Stimulated activated CD4-positive, alpha-beta T cell treated with anti-CD3 and anti-CD28 coated beads, Interleukin-12 subunit alpha, Interleukin-12 subunit beta, amount 100 ng/mL, for 24 hours (primary cell): ENCODE data around the gene NPAS3.
"Not testable (repeated sequence)": the region's sequence is repeated elsewhere in the genome, so short reads cannot be mapped to it uniquely, and the experiment has no call there.

Experiments
- DNase-seq, 2 experiments: peaks; one replicate each; pipeline ENCODE4 v3.0.0-alpha.2; 2020; ENCODE audit warnings: low read depth in 2 of 2

The NPAS3 gene

DNA sequence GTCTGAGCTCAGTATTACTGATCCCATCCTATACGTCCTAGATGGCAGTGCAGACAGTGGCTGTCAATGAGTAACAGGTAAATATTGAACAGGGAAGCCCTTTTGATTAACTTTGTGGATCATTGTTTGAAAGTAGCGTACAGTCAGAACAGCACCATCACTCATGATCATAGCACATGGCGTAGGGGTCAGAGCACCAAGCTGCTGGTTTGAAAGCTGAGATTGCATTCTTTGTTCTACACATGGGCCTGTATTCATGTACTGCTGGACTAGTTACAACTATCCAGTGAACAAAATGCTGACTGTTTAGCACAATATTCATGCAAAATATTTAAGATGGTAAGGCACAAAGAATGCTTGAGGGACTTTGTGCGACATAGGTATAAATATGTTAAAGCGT, 131.8 kb downstream of the NPAS3 start:
- no peak for DNase-seq

- no peak for DNase-seq
Measured at GRCh38 chr14:33073023-33073422, 134.3 kb downstream of the NPAS3 start.

GRCh38 chr14:33081259-33081658, 142.6 kb downstream of the NPAS3 start:
- no peak for DNase-seq

GRCh38 chr14:33085799-33086198, 147.1 kb downstream of the NPAS3 start:
- no peak for DNase-seq

DNA sequence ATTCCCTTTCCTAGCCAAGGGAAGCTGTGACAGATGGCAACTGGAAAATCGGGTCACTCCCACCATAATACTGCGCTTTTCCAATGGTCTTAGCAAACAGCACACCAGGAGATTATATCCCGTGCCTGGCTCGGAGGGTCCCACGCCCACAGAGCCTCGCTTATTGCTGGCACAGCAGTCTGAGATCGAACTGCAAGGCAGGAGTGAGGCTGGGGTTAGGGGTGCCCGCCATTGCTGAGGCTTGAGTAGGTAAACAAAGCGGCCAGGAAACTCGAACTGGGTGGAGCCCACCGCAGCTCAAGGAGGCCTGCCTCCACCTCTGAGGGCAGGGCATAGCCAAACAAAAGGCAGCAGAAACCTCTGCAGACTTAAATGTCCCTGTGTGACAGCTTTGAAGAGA, 149.6 kb downstream of the NPAS3 start:
- DNase-seq: not testable (repeated sequence)

DNA sequence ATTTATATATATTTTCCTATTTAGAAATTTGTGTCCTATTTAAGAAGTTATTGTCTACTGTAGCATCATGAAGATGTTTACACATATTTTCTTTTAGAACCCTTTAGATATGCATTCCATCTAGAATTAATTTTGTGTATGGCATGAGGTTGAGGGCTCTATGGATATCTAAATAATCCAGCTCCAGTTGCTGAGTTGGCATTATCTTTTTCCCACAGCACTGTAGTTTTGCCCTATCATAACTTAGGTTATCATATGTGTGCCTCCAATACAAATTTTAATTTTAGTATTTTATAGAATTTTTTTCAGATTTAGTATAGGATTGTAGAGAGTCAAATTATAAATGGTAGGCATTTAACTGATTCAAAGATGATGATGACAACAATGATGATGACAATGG, 159.3 kb downstream of the NPAS3 start:
- DNase-seq: no peak

DNA sequence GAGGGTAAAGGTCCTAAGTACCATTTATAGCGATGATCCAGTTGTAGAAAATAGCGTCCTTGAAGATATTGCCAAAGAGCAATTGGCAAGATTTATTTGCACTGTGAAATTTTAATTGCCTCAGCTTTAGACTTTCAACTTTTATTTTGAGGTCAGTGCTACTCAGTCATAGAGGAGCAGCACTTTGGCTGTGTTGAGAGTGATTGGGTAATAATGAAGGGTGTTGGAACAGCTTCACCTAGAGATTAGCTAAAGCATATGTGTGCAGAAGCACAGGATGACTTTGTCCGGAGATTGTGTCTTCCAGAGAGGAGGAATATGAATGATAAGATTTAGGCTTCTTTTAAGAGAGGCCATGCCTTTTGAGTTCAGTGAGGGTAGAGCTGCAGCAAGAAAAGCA, 164.8 kb downstream of the NPAS3 start:
- DNase-seq: no peak

DNA sequence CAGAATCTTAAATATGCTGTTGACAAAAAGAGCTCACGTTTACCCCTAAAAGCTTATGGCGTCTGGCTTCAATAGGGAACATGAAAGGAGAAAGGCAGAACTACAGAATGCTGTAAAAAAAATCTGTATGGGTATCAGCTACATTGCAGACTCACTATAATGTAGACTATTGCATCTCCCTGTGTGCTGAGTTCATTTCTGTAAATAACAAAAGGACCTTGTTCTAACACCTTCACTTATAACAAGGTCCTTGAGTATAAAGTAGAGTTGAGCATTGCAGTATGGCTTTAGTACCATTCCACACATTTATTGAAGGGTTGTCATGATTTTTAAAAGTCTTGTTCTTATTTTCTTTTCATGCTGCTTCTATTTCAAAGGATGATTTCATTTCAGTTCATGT, 165.3 kb downstream of the NPAS3 start:
- DNase-seq: no peak

GRCh38 chr14:33110737-33111443, 172.2 kb downstream of the NPAS3 start:
- no peak for DNase-seq

GRCh38 chr14:33114331-33114730, 175.7 kb downstream of the NPAS3 start:
- DNase-seq: no peak

GRCh38 chr14:33118668-33119067, 180.0 kb downstream of the NPAS3 start:
- no peak for DNase-seq

DNA sequence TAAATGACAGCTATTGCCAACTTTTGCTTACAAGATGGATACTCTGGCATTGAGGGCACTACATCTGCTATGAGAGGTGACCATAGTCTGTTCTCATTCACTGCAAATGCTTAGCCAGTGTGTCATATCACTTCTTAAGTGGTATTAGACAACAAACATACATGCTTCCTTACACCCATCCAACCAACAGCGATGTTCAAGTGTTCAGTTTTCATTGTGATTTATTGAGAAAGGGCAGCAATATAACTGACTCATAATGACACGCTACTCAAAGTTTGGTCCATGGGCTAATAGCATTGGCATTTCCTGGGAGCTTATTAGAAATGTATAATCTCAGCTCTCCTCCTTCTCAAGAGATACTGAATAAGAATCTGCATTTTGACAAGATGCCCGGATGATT, 181.7 kb downstream of the NPAS3 start:
- DNase-seq: no peak

GRCh38 chr14:33120966-33121365, 182.3 kb downstream of the NPAS3 start:
- no peak for DNase-seq

- no peak for DNase-seq
Measured at GRCh38 chr14:33123281-33123680, 184.6 kb downstream of the NPAS3 start.

GRCh38 chr14:33126433-33126832, 187.8 kb downstream of the NPAS3 start:
- no peak for DNase-seq

- DNase-seq: no peak
Measured at GRCh38 chr14:33127531-33127930, 188.9 kb downstream of the NPAS3 start.

DNA sequence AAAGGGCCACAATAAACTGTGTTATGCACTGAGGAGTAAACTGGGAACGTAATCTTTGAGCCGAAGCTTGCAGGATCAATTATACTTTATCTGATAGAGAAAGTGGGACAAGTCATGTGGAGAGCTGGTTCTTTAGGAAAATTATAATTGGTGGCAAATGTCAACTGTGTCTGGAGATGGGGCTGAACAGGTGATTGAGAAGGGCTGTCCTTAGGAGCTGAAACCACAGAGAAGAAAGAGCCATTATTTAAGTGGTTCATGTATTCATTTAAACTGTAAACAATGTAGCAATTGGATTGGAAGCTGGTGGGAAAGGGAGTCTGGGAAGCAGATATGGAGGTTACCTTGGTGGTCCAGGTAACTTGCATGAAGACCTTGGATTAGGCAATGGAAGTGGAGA, 193.1 kb downstream of the NPAS3 start:
- no peak for DNase-seq

DNA sequence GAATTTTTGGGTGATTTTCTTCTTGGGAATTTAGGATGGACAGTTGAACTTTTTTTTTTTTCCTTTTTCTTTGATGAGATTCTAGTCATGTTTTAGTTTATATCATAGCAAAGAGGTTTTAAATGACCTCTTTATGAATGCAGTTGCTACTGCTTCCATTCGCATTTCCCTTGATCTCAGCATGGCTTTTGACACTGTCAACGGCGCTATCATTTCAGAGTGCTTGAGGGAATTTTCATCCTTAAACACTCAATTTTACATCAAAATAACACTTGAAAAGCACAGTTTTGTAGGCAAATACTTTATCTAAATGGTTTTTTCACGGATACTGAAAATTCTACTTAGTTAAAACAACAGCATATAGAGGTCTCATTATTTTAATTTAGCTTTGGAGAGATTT, 195.5 kb downstream of the NPAS3 start:
- DNase-seq: no peak

DNA sequence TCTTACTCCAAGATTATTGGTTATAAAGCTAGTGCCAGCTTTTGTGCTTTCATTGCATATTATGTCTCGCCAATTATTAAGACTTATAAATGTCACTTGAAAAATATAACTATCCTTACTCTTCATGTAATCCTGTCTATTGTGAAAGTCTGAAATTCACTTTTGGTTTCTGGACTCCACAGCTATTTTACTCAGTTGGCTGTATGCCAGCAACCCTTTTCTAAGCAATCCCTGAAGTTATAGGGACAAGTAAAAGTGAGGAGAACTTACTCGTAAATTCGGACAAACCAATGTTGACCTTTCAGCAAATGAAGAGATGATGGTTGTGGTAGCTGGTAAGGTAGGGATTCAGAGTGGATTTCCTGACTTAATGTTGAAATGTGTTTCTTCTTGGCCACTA, 196.3 kb downstream of the NPAS3 start:
- no peak for DNase-seq

DNA sequence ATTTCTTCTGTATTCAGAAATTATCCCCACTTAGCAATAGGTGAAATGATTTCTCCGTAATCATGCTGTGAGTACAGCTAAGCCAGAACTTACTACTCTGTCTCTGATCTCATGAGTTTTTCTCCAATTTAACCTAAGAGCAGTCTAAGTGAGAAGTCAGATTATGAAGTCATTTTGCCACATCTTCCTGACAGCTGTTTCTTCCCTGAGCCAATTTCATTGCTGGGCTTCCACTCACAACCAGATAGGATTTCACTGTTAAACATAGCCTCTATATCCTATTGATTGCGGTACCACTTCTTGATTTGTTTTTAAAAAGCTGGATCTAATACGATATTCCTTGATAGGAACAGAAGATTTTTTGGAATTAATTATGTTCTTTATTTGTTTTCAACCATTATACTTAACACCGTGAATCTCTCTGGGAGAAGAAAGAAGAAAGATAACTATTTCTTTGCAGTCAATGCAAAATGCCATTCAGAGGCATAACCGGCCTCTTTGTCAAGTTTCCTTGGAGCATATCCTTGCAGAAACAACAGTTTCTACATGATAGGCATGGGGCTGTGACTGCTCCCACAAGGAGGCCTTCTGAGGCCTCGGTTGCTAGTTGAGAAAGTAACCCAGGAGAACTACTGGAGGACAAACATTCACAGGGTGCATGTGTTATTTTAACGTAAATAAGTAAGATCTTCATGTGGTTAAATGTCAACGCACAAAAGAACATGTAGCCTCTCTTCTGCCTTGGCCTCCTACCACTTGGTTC, 212.2 kb downstream of the NPAS3 start:
- DNase-seq: no peak

GRCh38 chr14:33163109-33163508, 224.4 kb downstream of the NPAS3 start:
- no peak for DNase-seq

DNA sequence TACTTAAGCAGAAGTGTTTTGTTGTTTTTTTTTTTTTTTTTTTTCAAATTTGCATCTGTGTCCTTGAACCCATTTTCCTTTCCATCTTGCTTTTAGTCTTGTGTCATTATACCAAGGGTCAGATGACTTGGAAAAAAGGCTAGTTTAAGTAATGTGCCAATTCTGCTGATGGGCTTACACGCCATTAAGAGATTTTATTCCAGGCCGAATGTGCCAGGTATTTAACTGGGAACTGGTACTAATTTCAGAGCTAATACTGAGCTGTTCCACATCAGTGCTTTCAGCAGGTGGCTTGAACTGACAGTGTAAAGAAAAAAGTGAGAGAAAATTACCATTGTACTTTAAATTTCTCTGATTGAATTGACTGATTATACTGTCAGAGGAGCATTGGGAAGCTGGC, 224.9 kb downstream of the NPAS3 start:
- DNase-seq: no peak

- no peak for DNase-seq
Measured at GRCh38 chr14:33165144-33165925, 226.7 kb downstream of the NPAS3 start.
